Astrocyte of the cerebellum (primary cell): ENCODE results near the gene CSMD2.

Experiments
- DNase-seq: peaks from one replicate; pipeline ENCODE4 v3.0.0-alpha.2; 2011; ENCODE audit warnings: low read depth
- H3K4me3 ChIP-seq: 2 replicates; pipeline ENCODE4 v1.5.1; 2011; ENCODE audit warnings: mild to moderate bottlenecking, low read depth, low read length, moderate library complexity
- in situ Hi-C: cut with HindIII; loops from 2 replicates; pipeline ENCODE4 v1.10.0; 2017; ENCODE audit warnings: low sequenced_read_pairs
- TF ChIP-seq, protein P1 (sequence below): IDR thresholded peaks from 2 replicates; pipeline ENCODE4 v1.5.1; 2012; ENCODE audit warnings: low read length, low read depth, moderate library complexity, mild to moderate bottlenecking; ENCODE audit errors: missing control alignments

Gene CSMD2

GRCh38 chr1:33718186-33718585, 446.8 kb downstream of the CSMD2 start:
- no peak overlapping the region for H3K4me3 ChIP-seq
- in situ Hi-C loops, result no loop called here
- DNase-seq, result no peak
- TF ChIP-seq, protein P1, sequence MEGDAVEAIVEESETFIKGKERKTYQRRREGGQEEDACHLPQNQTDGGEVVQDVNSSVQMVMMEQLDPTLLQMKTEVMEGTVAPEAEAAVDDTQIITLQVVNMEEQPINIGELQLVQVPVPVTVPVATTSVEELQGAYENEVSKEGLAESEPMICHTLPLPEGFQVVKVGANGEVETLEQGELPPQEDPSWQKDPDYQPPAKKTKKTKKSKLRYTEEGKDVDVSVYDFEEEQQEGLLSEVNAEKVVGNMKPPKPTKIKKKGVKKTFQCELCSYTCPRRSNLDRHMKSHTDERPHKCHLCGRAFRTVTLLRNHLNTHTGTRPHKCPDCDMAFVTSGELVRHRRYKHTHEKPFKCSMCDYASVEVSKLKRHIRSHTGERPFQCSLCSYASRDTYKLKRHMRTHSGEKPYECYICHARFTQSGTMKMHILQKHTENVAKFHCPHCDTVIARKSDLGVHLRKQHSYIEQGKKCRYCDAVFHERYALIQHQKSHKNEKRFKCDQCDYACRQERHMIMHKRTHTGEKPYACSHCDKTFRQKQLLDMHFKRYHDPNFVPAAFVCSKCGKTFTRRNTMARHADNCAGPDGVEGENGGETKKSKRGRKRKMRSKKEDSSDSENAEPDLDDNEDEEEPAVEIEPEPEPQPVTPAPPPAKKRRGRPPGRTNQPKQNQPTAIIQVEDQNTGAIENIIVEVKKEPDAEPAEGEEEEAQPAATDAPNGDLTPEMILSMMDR, result no peak

DNA sequence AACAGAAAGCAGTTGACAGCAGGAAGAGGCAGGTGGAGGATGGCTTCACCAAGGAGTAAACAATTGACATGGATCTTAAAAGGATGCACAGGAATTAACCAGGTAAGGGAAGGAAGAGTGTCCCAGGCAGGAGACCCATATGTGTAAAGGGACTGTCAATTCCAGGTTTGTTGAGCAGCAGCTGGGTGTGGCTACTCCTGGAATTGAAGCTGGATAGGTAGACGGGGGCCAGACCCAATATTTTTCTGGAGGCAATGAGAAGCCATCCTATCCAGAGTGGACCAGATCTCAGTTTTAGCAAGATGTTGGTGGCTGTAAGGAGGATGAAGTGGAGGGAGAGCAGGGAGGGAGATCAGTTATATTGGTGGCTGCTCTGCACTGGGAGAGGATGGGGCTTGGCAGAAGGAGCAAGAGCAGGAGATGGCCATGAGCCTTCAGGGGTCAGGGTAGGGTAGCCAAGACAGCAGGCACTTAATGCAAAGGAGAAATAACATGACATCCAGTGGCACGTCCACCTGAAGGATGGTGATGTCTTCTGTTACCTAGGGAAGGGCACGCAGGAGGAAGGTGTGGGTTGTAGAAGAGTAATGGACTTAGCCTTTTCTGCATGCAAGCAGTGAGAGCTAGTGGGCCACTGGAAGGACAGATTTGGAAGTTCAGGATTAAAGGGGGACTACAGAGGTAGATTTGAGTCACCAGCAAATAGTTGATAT, 447.9 kb downstream of the CSMD2 start:
- no peak for DNase-seq
- in situ Hi-C loops, result no loop called here
- TF ChIP-seq, protein P1, result no peak
- no peak overlapping the region for H3K4me3 ChIP-seq

DNA sequence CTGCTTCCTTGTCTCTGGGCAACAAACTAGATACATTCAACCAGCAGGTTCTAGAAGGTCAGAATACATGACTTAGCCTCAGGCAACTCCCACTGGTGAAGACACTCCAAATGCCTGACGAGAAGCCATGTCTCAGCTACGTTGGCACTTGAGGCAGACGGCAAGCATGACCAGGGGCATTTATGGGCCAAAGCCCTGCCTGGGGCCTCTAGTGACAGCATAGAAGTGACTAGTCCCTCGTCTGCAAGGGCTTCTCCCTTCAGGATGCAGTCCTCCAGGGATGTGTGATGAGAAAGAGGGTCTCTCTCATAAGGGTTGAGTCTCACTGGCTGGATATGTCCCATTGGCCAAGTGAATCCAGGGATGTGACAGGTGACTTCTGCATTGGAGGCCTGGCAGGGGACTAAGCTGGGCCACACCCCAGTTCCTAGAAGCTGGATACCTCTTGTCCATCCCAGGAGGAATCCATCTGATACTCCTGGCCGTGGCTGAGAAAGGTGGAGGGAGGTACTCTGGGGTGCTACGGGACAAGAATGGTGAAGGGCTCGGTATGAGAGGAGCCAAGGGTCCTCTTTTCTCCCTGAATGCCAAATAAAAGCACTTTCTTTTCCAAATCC, 449.7 kb downstream of the CSMD2 start:
- DNase-seq, result no peak
- no peak overlapping the region for H3K4me3 ChIP-seq
- in situ Hi-C loops, result no loop called here
- TF ChIP-seq, protein P1, result no peak

DNA sequence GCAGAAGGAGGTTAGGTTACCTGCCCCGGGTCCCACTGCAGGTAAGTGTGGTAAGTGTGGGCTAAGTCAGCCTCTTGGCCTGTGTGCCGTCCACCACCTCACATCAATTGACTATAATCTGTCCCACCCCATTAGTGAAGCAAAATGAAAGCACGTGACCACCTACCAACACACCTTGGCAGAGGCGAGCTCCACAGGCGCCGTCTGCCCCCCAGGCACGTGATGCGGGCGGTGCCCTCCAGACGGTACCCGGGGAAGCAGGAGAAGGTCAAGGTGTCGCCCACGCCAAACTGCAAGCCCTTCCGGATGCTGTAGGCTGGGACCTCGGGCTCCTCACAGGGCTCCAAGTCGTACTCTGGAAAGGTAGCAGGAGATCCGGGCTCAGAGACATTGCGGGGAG, 450.6 kb downstream of the CSMD2 start:
- no peak overlapping the region for H3K4me3 ChIP-seq
- in situ Hi-C loops, result no loop called here
- DNase-seq, result no peak
- TF ChIP-seq, protein P1, result no peak

DNA sequence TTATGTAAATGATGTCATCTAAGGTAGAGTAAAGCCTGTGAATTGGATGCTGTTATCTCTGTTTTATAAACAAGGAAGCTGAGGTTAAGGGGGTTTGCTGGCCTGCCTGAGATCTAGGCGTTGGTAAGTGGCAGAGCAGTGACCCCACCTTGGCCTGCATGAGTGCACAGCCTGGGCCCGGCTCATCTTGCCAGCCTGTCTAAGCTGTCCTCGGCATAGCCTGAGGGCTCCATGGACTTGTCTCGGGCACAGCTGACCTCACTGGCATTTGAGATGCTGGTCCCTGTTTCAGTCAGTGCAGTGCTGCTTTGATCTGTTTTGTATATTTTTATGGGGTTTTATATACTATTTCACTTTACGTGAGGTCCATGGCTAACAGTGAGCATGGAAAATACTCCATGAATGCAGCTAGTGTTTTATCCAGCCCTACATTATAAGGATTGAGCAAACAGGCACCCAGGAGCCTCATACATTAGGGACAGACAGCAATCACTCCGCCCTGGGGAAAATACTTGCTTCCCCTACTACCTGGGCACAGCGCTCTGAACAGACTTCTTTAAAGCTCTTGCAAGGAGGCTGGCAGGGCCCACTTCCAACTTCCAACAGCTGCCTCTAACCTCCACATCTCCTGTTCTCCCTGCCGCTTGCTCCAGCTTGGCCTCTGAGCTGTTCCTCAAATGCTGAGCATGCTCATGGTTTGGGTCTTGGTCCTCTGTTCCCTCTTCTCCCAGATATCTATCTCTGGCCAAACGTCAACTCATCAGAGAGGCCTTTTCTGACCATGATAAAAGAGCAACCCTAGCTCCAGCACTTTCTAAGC, 451.8 kb downstream of the CSMD2 start:
- TF ChIP-seq, protein P1, result no peak
- in situ Hi-C loops, result no loop called here
- H3K4me3 ChIP-seq, result no peak overlapping the region
- no peak for DNase-seq

- DNase-seq, result no peak
- TF ChIP-seq, protein P1, result no peak
- in situ Hi-C loops, result no loop called here
- H3K4me3 ChIP-seq, result no peak overlapping the region
Measured at GRCh38 chr1:33712186-33712585, 452.8 kb downstream of the CSMD2 start.
